Stimulated activated CD4-positive, alpha-beta T cell treated with anti-CD3 and anti-CD28 coated beads, Interleukin-1b, Interleukin-23, amount 100 ng/mL, for 1 hour (primary cell): ENCODE results near the gene CCDC167.
A peak's percentile ranks its signal among the peaks of the same experiment; 100 is the strongest.

ENCODE experiments used
- DNase-seq, 2 donors: peaks; one replicate each; pipeline ENCODE4 v3.0.0-alpha.2; 2020; ENCODE audit warnings: low read depth in 2 of 2

CCDC167 gene

GRCh38 chr6:37489697-37490336 lies 9.9 kb downstream of the CCDC167 start:
- DNase-seq = no peak

GRCh38 chr6:37488476-37488875 lies 11.2 kb downstream of the CCDC167 start:
- DNase-seq = no peak

- no peak for DNase-seq
Measured at GRCh38 chr6:37487591-37488380, 11.9 kb downstream of the CCDC167 start.

- no peak for DNase-seq
Measured at GRCh38 chr6:37486121-37486839, 13.4 kb downstream of the CCDC167 start.

- DNase-seq = no peak
Measured at GRCh38 chr6:37485291-37485702, 14.4 kb downstream of the CCDC167 start.

GRCh38 chr6:37484786-37485170 lies 14.9 kb downstream of the CCDC167 start:
- no peak for DNase-seq

GRCh38 chr6:37483917-37484785 lies 15.5 kb downstream of the CCDC167 start:
- peak; percentile 42 to 70 for DNase-seq

DNA sequence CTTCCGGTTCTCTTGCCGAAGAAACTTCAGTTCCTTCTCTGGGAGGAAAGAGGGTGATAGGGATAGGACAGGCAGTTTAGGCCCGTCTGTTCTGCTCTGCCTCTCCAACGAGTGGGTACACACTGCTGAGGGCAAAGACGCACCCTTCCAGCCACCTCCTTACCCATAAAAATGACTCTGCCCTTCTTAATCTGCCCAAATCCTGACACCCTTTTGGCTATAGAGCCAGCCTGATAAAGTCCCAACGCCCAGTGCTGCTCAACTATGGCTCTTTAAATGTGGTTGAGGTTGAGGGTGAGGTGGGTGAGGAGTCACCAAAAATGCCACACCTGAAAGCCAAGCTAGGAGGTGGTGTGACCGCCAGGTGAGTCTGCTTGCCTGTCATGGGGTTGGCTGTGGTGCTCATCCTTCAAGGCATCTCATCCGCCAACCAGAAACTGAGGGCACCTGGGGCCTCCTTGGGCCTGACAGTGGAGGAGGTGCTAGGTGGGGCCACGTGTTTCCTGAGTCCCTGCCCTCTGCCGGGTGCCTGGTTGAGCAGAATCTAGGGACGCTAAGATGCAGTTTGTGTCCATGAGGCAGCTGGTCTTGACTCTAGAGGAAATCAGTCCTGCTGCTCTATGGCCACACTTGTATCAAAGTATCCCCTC lies 16.3 kb downstream of the CCDC167 start:
- no peak for DNase-seq

DNA sequence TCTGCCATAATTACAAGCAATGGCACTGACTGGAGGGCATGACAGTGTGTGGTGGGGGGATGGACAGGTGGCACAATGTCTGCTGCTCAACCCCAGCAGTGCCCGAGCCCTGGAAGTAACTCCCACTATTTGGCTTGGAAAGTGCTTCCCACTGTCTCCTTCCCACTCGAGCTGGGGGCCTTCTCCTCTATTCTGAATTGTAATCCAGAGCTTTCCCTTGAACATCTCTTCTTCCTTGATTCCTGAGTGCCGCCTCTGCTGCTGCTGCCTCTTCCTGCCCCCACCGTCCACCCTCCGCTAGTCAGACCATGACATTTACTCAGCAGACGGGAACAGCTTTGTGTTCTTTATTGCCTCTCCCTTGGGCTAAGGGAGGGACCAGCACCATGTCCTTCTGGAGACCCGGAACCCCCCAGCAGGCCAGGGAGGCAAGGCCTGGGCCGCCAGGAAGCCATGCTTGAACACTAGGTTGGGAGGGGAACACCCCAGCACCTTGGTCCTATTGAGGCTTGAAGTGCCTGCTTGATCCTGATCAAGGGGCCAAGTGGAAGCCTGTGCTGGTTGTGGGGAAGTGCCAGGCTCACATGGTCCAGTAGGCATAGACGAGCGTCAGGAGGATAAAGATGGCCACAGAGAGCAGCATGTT lies 17.0 kb downstream of the CCDC167 start:
- DNase-seq = no peak

- DNase-seq = no peak
Measured at GRCh38 chr6:37481711-37482605, 17.7 kb downstream of the CCDC167 start.

DNA sequence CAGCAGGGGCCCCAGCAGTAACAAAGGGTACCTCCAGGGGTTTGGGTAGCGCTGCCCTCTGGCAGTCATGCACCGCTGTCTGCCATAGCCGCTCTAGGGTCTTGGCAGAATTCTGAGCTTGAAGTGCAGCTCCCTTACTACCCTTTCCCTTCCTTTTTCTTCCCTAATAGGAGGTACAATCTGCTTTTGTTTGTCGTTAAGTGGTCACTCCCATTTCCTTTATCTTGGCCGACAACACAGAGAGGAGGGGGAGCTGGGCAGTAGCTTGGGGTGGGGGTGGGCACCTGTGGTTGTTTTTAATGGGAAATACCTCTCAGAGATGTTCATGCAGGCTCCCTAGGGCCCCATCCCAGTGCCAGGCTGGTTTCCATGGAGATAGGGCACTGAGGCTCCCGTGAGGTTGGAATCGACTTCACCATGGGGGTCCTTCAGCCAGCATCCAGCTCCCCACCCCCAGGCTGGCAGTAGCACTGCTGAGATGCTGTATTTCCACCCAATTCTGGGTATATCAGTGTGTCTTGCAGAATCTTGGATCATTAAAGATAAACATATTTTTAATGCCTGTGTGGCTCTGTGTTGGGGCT lies 18.6 kb downstream of the CCDC167 start:
- DNase-seq = no peak

GRCh38 chr6:37480118-37480736 lies 19.5 kb downstream of the CCDC167 start:
- DNase-seq = no peak

DNA sequence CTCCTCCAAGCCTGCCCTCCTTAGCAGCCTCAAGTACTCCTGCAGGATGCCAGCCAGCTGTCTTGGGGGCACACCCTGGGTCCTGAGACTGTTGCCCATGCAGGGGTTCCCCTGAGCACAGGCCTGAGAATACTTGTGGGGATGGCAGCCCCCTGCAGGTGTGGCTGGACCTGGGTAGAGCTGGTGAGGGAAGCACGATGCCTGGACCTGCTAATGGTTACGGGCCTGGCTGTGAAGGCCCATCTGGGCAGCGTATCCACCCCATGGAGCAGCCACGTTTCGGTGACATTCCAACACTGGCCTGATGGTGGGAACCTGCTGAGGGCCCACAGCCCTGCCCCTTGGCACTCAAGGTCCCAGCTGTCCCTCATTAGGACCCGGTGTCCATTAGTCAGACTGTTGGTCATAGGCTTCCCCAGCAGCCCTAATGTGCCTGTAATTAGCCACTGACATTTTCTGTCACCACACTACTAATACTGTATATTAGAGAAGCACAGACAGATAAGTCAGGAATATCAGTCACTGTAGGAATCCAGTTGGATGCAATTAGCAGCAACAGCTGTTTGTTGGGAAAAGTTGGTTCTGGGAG lies 20.3 kb downstream of the CCDC167 start:
- DNase-seq = no peak

GRCh38 chr6:37478827-37479226 lies 20.9 kb downstream of the CCDC167 start:
- DNase-seq = no peak

DNA sequence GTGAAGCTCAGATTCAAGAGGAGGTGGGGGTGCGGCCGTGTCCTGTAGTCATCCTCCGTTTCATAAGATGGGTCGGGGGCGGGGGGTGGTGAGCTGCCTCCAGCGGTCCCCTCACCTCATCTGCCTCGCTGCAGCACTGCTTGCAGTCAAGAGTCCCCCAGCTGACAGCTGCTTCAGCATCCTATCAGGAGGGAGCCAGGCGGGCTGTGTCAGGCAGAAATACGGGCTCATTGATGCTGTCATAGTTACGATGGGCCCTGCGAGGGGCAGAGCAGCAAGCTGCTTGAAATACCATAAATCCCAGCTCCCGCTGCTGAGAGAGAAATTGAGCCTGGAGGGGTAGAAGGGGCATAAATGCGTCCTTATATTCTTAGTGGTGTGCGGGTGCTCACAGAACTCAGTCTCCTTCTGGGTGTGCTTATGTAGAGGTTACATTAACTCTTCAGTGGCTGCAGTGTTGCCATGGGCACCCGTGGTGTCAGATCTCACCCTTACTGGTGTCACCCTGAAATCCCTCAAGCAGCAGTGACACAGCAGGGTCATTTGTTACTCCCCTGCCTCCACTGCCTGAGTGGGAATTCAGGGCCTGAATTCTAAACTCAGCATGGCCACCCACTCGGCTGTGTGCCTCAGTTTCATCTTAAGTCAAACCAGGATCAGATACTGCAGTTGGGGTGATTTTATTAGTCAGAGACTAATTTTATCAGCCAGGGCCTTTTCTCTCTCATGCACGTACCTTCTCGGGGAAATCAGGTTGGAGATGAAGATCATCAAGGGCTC lies 21.8 kb downstream of the CCDC167 start:
- DNase-seq = no peak

DNA sequence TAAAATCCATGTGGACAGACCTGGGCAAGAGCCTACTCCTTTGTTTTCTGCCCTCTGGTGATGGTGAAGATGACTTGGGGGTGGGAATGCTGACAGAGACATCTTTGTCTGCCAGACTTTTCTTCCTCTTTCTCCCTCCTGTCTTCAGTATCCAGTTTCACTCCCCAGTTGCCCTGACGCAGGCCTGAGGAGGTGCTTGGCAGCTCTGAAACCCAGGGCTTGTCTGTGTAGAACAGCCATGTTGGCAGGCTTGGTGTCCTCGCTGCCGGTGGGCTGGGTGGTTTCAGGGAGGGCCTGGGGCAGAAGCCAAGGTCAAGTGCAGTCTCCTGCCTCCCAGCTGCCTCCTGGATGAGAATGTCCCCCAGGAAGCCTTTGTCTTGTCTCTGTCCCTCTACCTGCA lies 22.5 kb downstream of the CCDC167 start:
- DNase-seq = no peak

GRCh38 chr6:37474316-37474715 lies 25.4 kb downstream of the CCDC167 start:
- no peak for DNase-seq
